HG03432 (cell line): ENCODE data around the gene TBC1D2B.

Experiments used
- ATAC-seq: cut with Tn5 transposase; IDR thresholded peaks from one replicate; pipeline ENCODE4 v1.9.1; 2021; ENCODE audit warnings: mild to moderate bottlenecking, moderate library complexity; ENCODE audit not compliant: unreplicated experiment

Gene TBC1D2B

GRCh38 chr15:78097667-78098066 lies 20.2 kb upstream of the TBC1D2B start:
- ATAC-seq = no peak

DNA sequence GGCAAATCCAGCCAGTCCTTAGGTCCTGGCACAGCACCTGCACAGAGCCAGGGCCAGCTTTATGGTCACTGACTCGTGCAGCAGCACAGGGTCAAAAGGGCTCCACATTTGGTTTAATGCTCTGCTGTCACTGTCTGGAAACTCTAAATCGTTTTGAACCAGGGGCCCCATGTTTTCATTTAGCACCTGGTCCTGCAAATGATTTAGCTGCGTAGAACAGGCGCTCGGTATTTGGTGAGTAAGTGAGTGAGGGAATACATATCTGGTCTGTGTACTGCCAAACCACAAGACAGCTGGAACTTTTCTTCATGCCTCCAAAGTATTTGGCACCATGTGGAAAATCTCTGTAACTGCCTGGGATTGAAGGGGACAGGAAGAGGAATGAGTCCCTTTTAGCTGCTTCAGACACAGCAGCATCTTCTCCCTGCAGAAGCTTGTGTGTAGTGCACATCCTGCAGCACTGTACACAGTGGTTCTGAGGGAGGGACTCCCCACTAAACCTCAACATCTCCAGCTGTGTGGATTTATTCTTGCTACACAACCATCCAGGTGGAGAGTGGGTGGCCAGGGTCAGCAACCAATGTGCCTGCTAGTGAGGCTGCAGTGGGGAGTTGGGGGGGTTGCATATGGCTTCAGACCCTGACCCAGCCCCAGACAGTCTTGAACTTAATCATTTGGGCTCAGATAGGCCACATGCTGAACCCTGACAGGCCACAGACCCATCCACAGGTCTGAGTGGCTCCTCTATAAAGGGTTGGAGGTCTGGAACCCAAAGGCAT lies 15.9 kb upstream of the TBC1D2B start:
- no peak for ATAC-seq

DNA sequence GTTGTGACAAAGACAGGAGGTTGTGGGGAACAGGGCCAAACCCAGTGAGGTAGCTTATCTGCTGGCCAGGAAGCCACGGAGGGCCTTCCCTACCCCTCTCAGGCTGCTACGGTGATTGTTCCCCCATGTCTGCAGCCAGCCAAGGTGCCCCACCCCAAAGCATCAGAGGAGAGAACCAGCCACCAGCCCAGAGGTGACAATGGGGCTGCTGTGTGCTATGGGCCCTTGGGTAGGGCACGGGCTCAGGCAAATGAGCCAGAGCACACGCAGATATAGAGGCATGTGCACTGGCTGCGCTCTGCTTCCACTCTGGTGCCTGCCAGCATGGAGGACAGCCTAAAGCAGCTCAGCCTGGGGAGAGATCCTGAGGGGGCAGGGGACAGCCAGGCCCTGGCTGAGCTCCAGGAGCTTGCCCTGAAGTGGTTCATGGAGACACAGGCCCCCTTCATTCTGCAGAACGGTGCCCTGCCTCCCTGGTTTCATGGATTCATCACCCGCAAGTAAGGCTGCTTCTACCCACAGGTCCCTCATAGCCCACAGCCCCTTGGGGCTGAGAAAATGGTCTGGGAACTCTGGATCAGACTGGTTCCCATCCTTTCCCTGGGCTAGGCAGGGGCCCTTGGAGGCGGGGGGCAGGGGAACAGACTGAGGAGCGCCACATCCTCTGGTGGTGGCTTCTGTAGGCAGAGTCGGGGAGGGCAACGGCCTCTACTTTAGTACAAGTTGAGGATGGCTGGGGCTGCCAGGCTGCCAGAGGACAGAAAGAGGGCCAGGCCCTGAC lies 14.9 kb upstream of the TBC1D2B start, which contains the start of gene SH2D7:
Gene SH2D7 (plus strand): TSS at position 301 of the 781 bp plus-strand sequence. CDS start 24 bp downstream, at position 325.
- no peak for ATAC-seq

GRCh38 chr15:78090422-78091063 lies 13.0 kb upstream of the TBC1D2B start:
- ATAC-seq = no peak

- ATAC-seq = no peak
These were observed 11.2 kb upstream of the TBC1D2B start for GRCh38 chr15:78088773-78089080.

DNA sequence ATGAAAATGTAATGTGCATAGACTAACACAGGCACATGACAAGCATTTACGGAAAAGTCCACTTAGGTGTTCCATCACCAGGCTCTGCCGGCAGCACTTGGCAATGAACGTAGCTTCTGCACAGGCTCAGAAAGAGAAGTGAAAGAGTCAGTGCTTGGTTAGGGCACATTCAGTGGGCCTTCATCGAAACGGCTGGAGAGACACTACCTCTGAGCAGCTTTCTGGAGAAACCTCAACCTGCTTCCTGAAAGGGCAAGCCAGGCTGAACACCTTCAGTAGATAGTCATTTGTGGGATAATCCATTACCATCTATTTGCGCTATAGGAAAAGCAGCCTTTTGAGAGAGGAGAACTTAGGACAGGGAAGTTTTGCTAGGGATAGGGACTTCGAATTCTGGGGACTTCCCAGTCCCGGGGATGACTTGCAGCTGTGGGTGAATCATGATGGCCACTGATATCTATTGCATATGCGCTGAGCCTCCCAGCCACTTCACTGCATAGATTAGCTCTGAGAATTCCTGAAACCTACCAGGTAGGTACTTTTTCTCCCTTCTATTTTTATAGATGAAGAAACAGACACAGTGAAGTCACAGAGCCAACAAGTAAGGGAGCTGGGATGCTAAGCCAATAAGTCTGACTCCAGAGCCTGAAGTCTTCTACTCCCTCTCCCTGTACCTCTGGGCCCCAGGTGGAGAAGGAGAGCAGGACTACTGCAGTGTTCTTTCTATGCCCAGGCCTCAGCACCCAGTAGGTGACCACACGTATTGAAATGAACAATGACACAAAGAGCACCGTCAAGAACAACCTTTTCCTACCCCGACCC lies 10.7 kb upstream of the TBC1D2B start:
- no peak for ATAC-seq

GRCh38 chr15:78085928-78086327 lies 8.4 kb upstream of the TBC1D2B start:
- no peak for ATAC-seq

DNA sequence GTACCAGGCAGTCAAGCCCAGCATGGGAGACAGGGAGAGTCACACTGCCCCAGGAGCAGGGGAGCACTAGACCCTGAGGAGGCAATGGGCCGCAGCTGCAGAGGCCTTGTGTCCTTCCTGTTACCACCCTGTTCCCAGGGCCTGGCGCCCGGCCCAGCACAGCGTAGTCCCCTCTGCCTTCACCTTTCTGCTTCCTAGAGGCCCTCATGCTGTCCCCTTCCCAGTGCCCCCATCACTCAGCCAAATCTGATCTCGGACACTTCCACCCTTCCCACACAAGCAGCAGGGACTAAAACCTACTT lies 6.9 kb upstream of the TBC1D2B start:
- no peak for ATAC-seq

DNA sequence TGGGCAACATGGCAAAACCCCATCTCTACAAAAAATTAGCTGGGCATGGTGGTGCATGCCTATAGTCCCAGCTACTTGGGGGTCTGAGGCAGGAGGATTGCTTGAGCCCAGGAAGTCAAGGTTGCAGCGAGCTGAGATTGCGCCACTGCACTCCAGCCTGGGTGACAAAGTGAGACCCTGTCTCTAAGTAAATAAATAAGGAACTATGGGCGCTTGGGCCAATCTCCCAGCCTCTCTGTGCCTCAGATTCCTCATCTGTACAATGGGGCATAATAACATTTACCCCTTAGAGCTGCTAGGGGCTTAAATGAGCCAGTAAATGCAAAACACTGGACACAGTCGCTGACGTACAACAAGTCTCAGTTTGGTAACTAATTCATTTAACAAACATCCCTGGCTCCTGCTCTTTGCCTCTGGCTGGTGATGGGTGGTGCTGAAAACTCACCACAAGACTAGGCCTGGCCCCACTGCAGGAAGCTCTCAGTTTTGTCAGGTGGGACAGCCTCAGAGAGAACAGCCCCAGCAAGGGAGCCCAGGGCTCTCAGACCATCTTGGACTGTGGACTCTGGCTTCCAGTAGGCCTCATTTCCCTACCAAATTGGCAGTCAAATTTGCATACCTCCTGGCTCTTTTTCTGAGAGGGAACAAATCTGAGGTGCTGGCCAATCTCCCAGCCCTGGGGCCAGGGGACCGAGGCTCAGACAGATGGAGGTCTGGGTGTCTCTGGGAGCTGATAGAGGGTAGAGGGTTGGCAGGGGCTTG lies 6.4 kb upstream of the TBC1D2B start:
- ATAC-seq = no peak

GRCh38 chr15:78083186-78083585 lies 5.7 kb upstream of the TBC1D2B start:
- ATAC-seq = no peak

- ATAC-seq = no peak
These were observed 5.2 kb upstream of the TBC1D2B start for GRCh38 chr15:78082743-78083110.

GRCh38 chr15:78082106-78082742 lies 4.7 kb upstream of the TBC1D2B start:
- no peak for ATAC-seq

DNA sequence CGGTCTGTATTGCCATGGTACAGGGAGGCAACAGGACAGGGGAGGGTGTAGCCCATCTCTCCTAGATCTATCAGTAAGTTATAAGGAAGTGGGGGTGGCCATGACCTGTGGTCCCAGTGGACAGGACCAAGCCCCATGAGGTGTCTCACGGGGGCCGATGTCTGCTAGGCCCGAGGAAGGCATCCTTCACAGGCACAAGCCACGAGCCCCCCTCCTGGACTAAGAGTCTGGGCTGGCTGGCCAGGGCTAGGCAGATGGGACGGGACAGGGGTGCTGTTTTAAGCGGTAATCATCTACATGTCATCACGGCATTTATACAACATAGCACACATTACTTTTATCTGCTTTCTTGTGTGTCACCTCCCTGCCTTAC lies 2.6 kb upstream of the TBC1D2B start:
- no peak for ATAC-seq

DNA sequence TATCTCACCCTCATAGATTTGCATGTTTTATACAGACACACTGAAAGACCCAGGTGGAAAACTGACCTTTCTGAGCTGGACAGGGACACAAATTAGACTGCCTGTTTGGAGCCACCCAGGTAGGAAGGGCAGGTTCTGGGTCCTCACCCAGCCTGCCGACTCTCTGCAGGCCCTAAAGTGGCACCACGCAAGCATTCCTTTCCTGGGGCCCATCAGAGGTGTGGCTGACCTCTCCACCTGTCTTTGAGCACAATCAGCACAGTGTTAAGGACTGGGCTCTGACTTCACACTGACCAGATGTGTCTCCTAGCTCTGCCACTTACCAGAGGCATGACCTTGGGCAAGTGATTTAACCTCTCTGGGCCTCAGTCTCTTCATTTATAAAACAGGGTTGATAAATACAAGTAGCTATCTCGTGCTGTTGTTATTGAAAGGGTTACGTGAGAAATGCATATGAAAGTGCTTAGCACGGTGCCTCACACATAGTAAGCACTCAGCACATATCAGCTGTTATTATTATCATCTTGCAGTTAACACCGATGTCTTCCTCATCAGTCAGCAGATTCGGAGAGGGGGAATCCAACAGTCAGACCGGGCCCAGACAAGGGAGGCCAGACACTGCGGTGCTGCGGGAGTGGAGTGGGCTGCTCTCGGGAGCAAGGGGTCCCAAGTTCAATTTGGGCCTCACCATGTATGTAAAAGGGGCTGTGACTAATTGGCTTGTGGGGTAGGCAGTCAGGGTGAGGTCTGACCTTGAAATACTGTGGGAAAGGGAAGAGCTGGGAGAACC lies 2.0 kb upstream of the TBC1D2B start:
- ATAC-seq = no peak

GRCh38 chr15:78077871-78078210 lies 330 bp upstream of the TBC1D2B start:
- ATAC-seq = peak; percentile 9

DNA sequence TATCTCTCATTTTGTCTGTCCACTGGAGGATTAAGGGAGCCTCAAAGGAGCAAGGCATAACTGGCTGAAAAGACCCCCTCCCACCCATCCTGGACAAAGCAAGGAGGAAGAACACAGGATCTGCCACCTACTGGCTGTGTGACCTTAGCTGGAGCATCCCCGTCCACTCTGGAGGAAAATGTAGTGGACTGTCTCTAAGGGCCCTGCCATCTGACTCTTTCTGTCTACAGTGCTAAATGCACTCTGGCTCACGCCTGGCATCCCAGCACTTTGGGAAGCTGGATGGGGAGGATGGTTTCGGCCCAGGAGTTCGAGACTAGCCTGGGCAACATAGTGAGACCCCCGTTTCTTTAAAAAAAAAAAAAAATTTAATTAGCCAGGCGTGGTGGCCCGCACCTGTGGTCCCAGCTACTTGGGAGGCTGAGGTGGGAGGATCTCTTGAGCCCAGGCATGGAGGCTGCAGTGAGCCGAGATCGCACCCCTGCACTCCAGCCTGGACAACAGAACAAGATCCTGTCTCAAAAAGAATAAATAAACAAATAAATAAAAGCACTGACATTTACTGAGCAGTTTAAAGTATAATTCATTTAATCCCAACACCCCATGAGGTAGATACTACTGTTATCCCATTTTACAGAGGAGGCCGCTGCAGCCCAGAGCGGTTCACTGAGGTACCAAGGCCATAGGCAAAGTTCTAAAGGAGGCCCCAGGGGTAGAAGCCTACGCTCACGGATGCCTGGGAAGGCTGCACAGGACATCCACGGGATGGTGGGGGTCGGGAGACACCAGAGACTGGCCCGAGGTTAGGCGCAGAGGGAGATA lies 1.1 kb downstream of the TBC1D2B start:
- peak; percentile 15 for ATAC-seq

DNA sequence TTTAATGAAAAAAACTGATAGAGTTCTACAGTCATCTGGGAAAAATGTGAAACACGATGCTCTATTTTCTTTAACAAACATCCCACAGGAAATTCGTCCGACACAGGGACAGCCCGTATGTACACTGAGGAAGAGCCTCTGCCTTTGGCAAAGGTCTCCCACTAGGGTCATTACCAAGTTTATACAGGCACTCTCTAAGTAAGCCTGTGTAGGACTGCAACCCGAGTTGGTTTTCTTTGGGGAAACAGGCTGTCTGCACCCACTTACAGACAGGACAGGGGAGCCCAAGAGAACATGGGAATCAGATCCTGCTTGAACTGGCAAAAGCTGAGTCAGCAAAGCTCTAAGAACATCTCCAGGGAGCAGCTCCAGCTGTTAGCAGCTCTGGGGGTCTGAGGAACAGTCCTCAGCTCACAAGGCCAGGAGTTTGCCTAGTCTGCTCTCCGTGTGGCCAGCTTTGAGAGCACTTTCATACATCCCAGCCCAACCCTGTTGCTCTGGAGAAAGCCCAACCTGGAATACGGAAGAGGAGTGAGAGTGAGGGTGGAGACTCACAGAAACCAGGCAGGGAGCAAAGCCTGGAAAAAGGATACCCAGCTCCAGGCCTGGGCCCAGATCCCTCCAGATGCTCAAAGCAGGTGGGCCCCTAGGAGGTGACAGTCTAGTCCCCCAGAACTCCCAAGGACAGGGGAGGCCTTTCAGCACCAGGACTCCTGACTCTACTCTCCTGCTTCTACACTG lies 1.9 kb downstream of the TBC1D2B start:
- ATAC-seq = no peak
